Endothelial cell of umbilical vein (primary cell): ENCODE results near the gene UBE3B. TPM values are rescaled to one million over a fixed set of nuclear protein-coding genes. Genes with fewer than 3 reads are reported as not detected.

Experiments
- BruUV-seq: library from RNA; stranded (reverse); fragments of 400-500 nt; replicated peaks from 2 replicates; lab custom pipeline; 2021; lab: Mats Ljungman, UMichigan
- CTCF ChIA-PET: fragments of 300-600, 350-600 bp; sonication (Branson Sonifier 250); formaldehyde crosslinking; loops from one replicate; lab custom pipeline; 2021; ENCODE audit warnings: antibody characterized with exemption, inconsistent platforms; lab: Charles Lee
- POLR2A ChIA-PET: fragments of 300-600, 350-600 bp; sonication (Branson Sonifier 250); formaldehyde crosslinking; loops from one replicate; lab custom pipeline; 2021; ENCODE audit warnings: antibody characterized with exemption, inconsistent platforms; lab: Charles Lee
- DNase-seq: peaks from one replicate; pipeline ENCODE4 v3.0.0-alpha.2; 2011; ENCODE audit warnings: low read depth, low spot score
- FAIRE-seq: peaks from 2 replicates; lab custom pipeline; 2011; peaks lifted over from hg19 to GRCh38; lab: Jason Lieb, UNC
- H2AFZ ChIP-seq: 2 replicates; pipeline ENCODE4 v1.6.0; 2012; ENCODE audit warnings: low read depth, low read length, control low read depth, inconsistent platforms
- H3K27ac ChIP-seq: 2 replicates; pipeline ENCODE4 v1.5.1; 2011; ENCODE audit warnings: low read depth, mild to moderate bottlenecking, control low read depth, low read length, moderate library complexity; ENCODE audit not compliant: insufficient read depth
- H3K27me3 ChIP-seq, 2 experiments: 2 replicates each; pipeline versions ENCODE4 v1.6.0 to v1.6.1; 2011; ENCODE audit warnings: low read length in 2 of 2, mixed read lengths in 1 of 2; ENCODE audit not compliant: control insufficient read depth in 2 of 2, insufficient read depth in 2 of 2
- H3K36me3 ChIP-seq, 2 experiments: 2 replicates in 1 of 2; 3 replicates in 1 of 2; pipeline ENCODE4 v1.5.1; 2011; ENCODE audit warnings: low read length in 2 of 2, mild to moderate bottlenecking in 1 of 2, moderate library complexity in 1 of 2; ENCODE audit not compliant: control insufficient read depth in 2 of 2, insufficient read depth in 2 of 2; ENCODE audit errors: extremely low read depth in 1 of 2
- H3K4me1 ChIP-seq: 3 replicates; pipeline ENCODE4 v1.5.1; 2011; ENCODE audit warnings: mild to moderate bottlenecking, low read length; ENCODE audit not compliant: control insufficient read depth, insufficient read depth; ENCODE audit errors: extremely low read depth
- H3K4me2 ChIP-seq: 2 replicates; pipeline ENCODE4 v1.6.1; 2011; ENCODE audit warnings: low read length, control low read depth, mixed read lengths; ENCODE audit not compliant: insufficient read depth
- H3K4me3 ChIP-seq, 3 experiments: fragments of 200-600 bp in 1 of 3; sonication (generic), shearing (Covaris generic) in 1 of 3; replicated peaks in 1 of 3; 2 replicates each; pipeline ENCODE4 v1.5.1; 2011 to 2016; ENCODE audit warnings: control low read depth in 3 of 3, low read length in 3 of 3, mild to moderate bottlenecking in 2 of 3, inconsistent platforms in 1 of 3, low read depth in 1 of 3, moderate library complexity in 1 of 3; ENCODE audit not compliant: insufficient read depth in 1 of 3
- H3K79me2 ChIP-seq: 2 replicates; pipeline ENCODE4 v1.6.0; 2012; ENCODE audit warnings: low read length, inconsistent platforms; ENCODE audit not compliant: control insufficient read depth, insufficient read depth
- H3K9ac ChIP-seq: replicated peaks from 2 replicates; pipeline ENCODE3; 2011; ENCODE audit warnings: low read length, control low read depth; ENCODE audit not compliant: insufficient read depth; ENCODE audit errors: extremely low read depth
- H3K9me1 ChIP-seq: replicated peaks from 3 replicates; pipeline ENCODE4 v1.6.0; 2011; ENCODE audit warnings: mild to moderate bottlenecking, low read length; ENCODE audit not compliant: control insufficient read depth, insufficient read depth; ENCODE audit errors: extremely low read depth
- H3K9me3 ChIP-seq: replicated peaks from 2 replicates; pipeline ENCODE4 v1.5.1; 2012; ENCODE audit warnings: low read length, inconsistent platforms; ENCODE audit not compliant: control insufficient read depth, insufficient read depth
- H4K20me1 ChIP-seq: replicated peaks from 2 replicates; pipeline ENCODE3; 2011; ENCODE audit warnings: mild to moderate bottlenecking, low read length; ENCODE audit not compliant: control insufficient read depth, insufficient read depth; ENCODE audit errors: extremely low read depth
- CTCF ChIP-seq, 2 donors: IDR thresholded peaks; 1 replicate in 1 of 2; 2 replicates in 1 of 2; pipeline ENCODE4 v1.5.1; 2011; ENCODE audit warnings: low read length in 2 of 2, mild to moderate bottlenecking in 2 of 2, moderate library complexity in 2 of 2, control low read depth in 1 of 2, inconsistent platforms in 1 of 2, low read depth in 1 of 2; ENCODE audit not compliant: insufficient read depth in 1 of 2; ENCODE audit errors: extremely low read depth in 1 of 2
- EZH2 ChIP-seq: IDR thresholded peaks from 2 replicates; pipeline ENCODE4 v1.6.1; 2012; ENCODE audit warnings: borderline replicate concordance, low read depth, mild to moderate bottlenecking, moderate library complexity, low read length, inconsistent platforms; ENCODE audit not compliant: severe bottlenecking
- FOS ChIP-seq: IDR thresholded peaks from 2 replicates; pipeline ENCODE4 v1.6.1; 2011; ENCODE audit warnings: mild to moderate bottlenecking, low read length, moderate library complexity, borderline replicate concordance; ENCODE audit not compliant: insufficient read depth
- GATA2 ChIP-seq: IDR thresholded peaks from 2 replicates; pipeline ENCODE4 v1.7.0; 2011; ENCODE audit warnings: low read depth, mild to moderate bottlenecking, moderate library complexity, mixed read lengths, low read length; ENCODE audit not compliant: insufficient read length, insufficient read depth
- JUN ChIP-seq: IDR thresholded peaks from 2 replicates; pipeline ENCODE4 v1.6.1; 2011; ENCODE audit warnings: borderline replicate concordance, low read depth; ENCODE audit not compliant: insufficient read length, insufficient read depth
- MAX ChIP-seq: IDR thresholded peaks from 2 replicates; pipeline ENCODE4 v1.6.1; 2011; ENCODE audit not compliant: insufficient read depth, insufficient read length
- MYC ChIP-seq: IDR thresholded peaks from one replicate; pipeline ENCODE4 v1.6.1; 2011; ENCODE audit warnings: mild to moderate bottlenecking, low read depth, low read length
- POLR2A ChIP-seq: IDR thresholded peaks from 2 replicates; pipeline ENCODE4 v1.6.1; 2012; ENCODE audit warnings: low read depth, mild to moderate bottlenecking, control low read depth, low read length
- POLR2AphosphoS5 ChIP-seq: IDR thresholded peaks from 2 replicates; pipeline ENCODE4 v1.6.1; 2012; ENCODE audit warnings: low read depth, mild to moderate bottlenecking, control low read depth, low read length, moderate library complexity; ENCODE audit not compliant: insufficient read depth
- dilution Hi-C: fragments of 300-500 bp; cut with MboI; formaldehyde crosslinking; loops from one replicate; pipeline ENCODE4 v1.15.0; 2019; ENCODE audit warnings: low sequenced_read_pairs; ENCODE audit not compliant: extremely low pct_ligation_motif_present
- intact Hi-C: fragments of 100-400 bp; cut with micrococcal nuclease; formaldehyde crosslinking; loops from one replicate; pipeline ENCODE4 v1.10.0; 2022
- polyA plus RNA-seq, 4 experiments: library from polyadenylated mRNA; depleted of rRNA in 3 of 4; stranded (reverse) in 3 of 4; unstranded in 1 of 4; fragments of >200 nt; gene quantifications; 2 replicates each; pipeline versions ENCODE4 v1.2.1 to v1.2.3, GENCODE V29; 2011 to 2012; ENCODE audit warnings: missing spikeins in 1 of 4
- total RNA-seq: library from RNA; stranded (reverse); gene quantifications from 2 replicates; pipeline ENCODE4 v1.2.3, GENCODE V29; 2021

The UBE3B gene
- total and polyA plus RNA-seq, 2 donors (not counting 3 experiments of a cell fraction or from before 2014, with no cell fraction given) = 24.9 to 40.8 TPM

DNA sequence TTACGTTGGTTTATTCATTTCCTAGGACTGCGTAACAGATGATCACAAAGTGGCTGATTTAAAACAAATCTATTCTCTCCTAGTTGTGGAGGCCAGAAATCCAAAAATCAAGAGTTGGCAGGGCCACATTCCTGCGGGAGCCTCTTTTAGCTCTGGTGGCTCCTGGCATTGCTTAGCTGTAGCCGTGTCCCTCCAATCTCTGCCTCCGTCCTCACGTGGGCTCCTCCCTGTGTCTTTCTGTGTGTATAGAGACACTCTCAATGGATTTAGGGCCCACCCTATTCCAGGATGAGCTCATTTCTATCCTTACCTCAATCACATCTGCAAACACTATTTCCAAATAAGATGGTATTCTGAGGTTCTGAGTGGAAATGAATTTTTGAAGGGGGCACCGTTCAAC is 42.9 kb upstream of the UBE3B start:
- H3K79me2 ChIP-seq = no peaks in the 10 kb centered on the region
- peaks cover 5% of the 10 kb centered on the region for H3K4me1 ChIP-seq
- dilution Hi-C loops = no loop called here
- no peak overlapping the region for H3K9ac ChIP-seq
- H3K4me2 ChIP-seq = no peak overlapping the region
- no peaks in the 10 kb centered on the region for H4K20me1 ChIP-seq
- no peak overlapping the region for H2AFZ ChIP-seq
- POLR2A ChIA-PET = interaction anchor here (0.6 kb wide), 1 partner anchor 492 kb away, joined by 3 read pairs; no protein-coding TSS in a partner anchor
- FAIRE-seq (no peak), DNase-seq (no peak)
- H3K36me3 ChIP-seq = no peaks in the 10 kb centered on the region
- H3K9me1 ChIP-seq = no peaks in the 10 kb centered on the region
- TF ChIP-seq POLR2AphosphoS5 (no peak), MAX (no peak), EZH2 (no peak), CTCF (IDR thresholded peaks at IDR 0.05; ENCODE audit: extremely low read depth in 1 of 2, insufficient read depth in 1 of 2, low read depth in 1 of 2, low read length in 2 of 2) (no peak), MYC (no peak), POLR2A (no peak), FOS (no peak), GATA2 (no peak), JUN (no peak)
- BruUV-seq = no TSS peak
- H3K27ac ChIP-seq = no peak overlapping the region
- no peaks in the 10 kb centered on the region for H3K9me3 ChIP-seq
- H3K4me3 ChIP-seq = no peak overlapping the region
- CTCF ChIA-PET = interaction anchor here (2.4 to 2.5 kb wide), 2 partner anchors 14 to 28 kb away, joined by 21 to 47 read pairs; no protein-coding TSS in a partner anchor
- H3K27me3 ChIP-seq = no peaks in the 10 kb centered on the region
- intact Hi-C loops = no loop called here
